ENCODE results near the gene ICA1L. TPM values are rescaled to one million over a fixed set of nuclear protein-coding genes. Genes with fewer than 3 reads are reported as not detected.
"Not testable (repeated sequence)": the region's sequence is repeated elsewhere in the genome, so short reads cannot be mapped to it uniquely, and the experiment has no call there.

ICA1L gene
- total and polyA plus RNA-seq, 2 of the 8 experiments (the other 6 are each of a cell fraction or from before 2014, with no cell fraction given), result 1.1 to 3.4 TPM

- not testable (repeated sequence) for H3K23me2 ChIP-seq (ENCODE audit: low read depth, low read length); H3K4me2 ChIP-seq (ENCODE audit: insufficient read depth in 1 of 2, low read depth in 2 of 2, low read length in 2 of 2); H3K79me1 ChIP-seq (ENCODE audit: low read depth, low read length); H3K9ac ChIP-seq (replicated peaks in 1 of 4; ENCODE audit: extremely low read depth in 1 of 4, low read depth in 3 of 4, low read length in 3 of 4); H4K91ac ChIP-seq (replicated peaks; ENCODE audit: insufficient read length, low read length); H2BK15ac ChIP-seq (ENCODE audit: low read length); H3K9me3 ChIP-seq (ENCODE audit: insufficient read depth in 2 of 2, low read depth in 1 of 2, low read length in 1 of 2); H3K4me3 ChIP-seq (ENCODE audit: extremely low read depth in 1 of 4, insufficient read depth in 2 of 4, low read depth in 3 of 4, low read length in 4 of 4); H2BK120ac ChIP-seq (replicated peaks; ENCODE audit: low read depth, low read length); H2BK12ac ChIP-seq (ENCODE audit: low read depth, low read length); H3K18ac ChIP-seq (ENCODE audit: extremely low read depth, low read length); H3K23ac ChIP-seq (ENCODE audit: insufficient read length); H2BK20ac ChIP-seq (ENCODE audit: low read length); FAIRE-seq; H3K27me3 ChIP-seq (replicated peaks in 1 of 4; ENCODE audit: control insufficient read depth in 3 of 4, extremely low read depth in 1 of 4, insufficient read depth in 3 of 4, low read length in 3 of 4); H3K4ac ChIP-seq (replicated peaks; ENCODE audit: insufficient read length, low read depth, low read length); H3K36me3 ChIP-seq (ENCODE audit: control insufficient read depth in 2 of 4, insufficient read depth in 4 of 4, low read length in 3 of 4); DNase-seq (ENCODE audit: low read depth in 1 of 2, low spot score in 2 of 2); H2AFZ ChIP-seq (ENCODE audit: low read length); H4K5ac ChIP-seq (ENCODE audit: insufficient read length, low read depth, low read length); H4K8ac ChIP-seq (ENCODE audit: extremely low read depth, insufficient read depth, low read length); H3K4me1 ChIP-seq (replicated peaks in 1 of 4; ENCODE audit: control insufficient read depth in 3 of 4, insufficient read depth in 4 of 4, low read length in 3 of 4); H2AK5ac ChIP-seq (ENCODE audit: low read depth, low read length); H4K20me1 ChIP-seq (replicated peaks in 1 of 2; ENCODE audit: control insufficient read depth in 1 of 2, insufficient read depth in 2 of 2, low read length in 2 of 2); H3K56ac ChIP-seq (replicated peaks; ENCODE audit: insufficient read length, low read depth, low read length); H3K27ac ChIP-seq (ENCODE audit: low read depth, low read length); H2BK5ac ChIP-seq (ENCODE audit: low read depth, low read length); H3K79me2 ChIP-seq (ENCODE audit: control insufficient read depth in 1 of 2, insufficient read depth in 2 of 2, low read length in 2 of 2); H3K14ac ChIP-seq (ENCODE audit: insufficient read length)
- WGBS, 2 experiments (ENCODE audit: extremely low coverage in 1 of 2, insufficient coverage in 1 of 2, insufficient read length in 1 of 2, insufficient replicate concordance in 2 of 2, low coverage in 1 of 2, low lambda C conversion rate in 2 of 2, missing lambda C conversion rate in 1 of 2), result 64% methylated on average over 1 of the region's 1 CpG; no CpG with 5 or more reads in 1 of the 2 experiments
- ChIA-PET POLR2A (ENCODE audit: partially characterized antibody) (interaction anchor here (0.9 to 1.6 kb wide), 2 partner anchors 11 to 21 kb away, joined by 3 to 5 read pairs; no protein-coding TSS in a partner anchor), CTCF (ENCODE audit: partially characterized antibody) (interaction anchor here (0.7 kb wide), 1 partner anchor 21 kb away, joined by 4 read pairs; no protein-coding TSS in a partner anchor)
These were observed 64.0 kb downstream of the ICA1L start for GRCh38 chr2:202807431-202808138.
